Right atrium auricular region (tissue), 2 donors: ENCODE data around the gene TBC1D22B. TPM values are rescaled to one million over a fixed set of nuclear protein-coding genes. Genes with fewer than 3 reads are reported as not detected.

ENCODE experiments used
- DNase-seq: peaks from one replicate; pipeline ENCODE4 v3.0.0-alpha.2; 2019; ENCODE audit warnings: low spot score
- H3K27ac ChIP-seq, 2 donors: fragments of 200-600 bp; sonication (generic); 1 replicate in 1 of 2; 2 replicates in 1 of 2; pipeline ENCODE4 v1.5.1; 2016 to 2019
- H3K27me3 ChIP-seq, 2 donors: fragments of 200-600 bp; sonication (generic); one replicate each; pipeline versions ENCODE4 v1.5.1 to v1.6.0; 2017 to 2019
- H3K36me3 ChIP-seq: fragments of 200-600 bp; sonication (generic); one replicate; pipeline ENCODE4 v1.5.1; 2016
- H3K4me1 ChIP-seq, 2 donors: fragments of 200-600 bp; sonication (generic); one replicate each; pipeline versions ENCODE4 v1.5.1 to v1.6.0; 2017 to 2019
- H3K4me3 ChIP-seq, 2 donors: fragments of 200-600 bp; sonication (generic); 1 replicate in 1 of 2; 2 replicates in 1 of 2; pipeline ENCODE4 v1.5.1; 2017 to 2019; ENCODE audit warnings: mild to moderate bottlenecking in 1 of 2, moderate library complexity in 1 of 2
- H3K9me3 ChIP-seq, 2 donors: fragments of 200-600 bp; sonication (generic); one replicate each; pipeline ENCODE4 v1.5.1; 2019
- total RNA-seq, 2 donors: library from RNA; depleted of rRNA; stranded (reverse); fragments of >200 nt; gene quantifications; one replicate each; pipeline ENCODE4 v1.1.0, GENCODE V29; 2016
- TF ChIP-seq, protein P1 (sequence below), 2 donors: fragments of 200-600 bp; sonication (generic); IDR thresholded peaks; one replicate each; pipeline ENCODE4 v1.5.1; 2019; ENCODE audit warnings: antibody characterized with exemption in 2 of 2

The TBC1D22B gene
- total RNA-seq, 2 donors from 2014 or later: 7.5 to 9.8 TPM

DNA sequence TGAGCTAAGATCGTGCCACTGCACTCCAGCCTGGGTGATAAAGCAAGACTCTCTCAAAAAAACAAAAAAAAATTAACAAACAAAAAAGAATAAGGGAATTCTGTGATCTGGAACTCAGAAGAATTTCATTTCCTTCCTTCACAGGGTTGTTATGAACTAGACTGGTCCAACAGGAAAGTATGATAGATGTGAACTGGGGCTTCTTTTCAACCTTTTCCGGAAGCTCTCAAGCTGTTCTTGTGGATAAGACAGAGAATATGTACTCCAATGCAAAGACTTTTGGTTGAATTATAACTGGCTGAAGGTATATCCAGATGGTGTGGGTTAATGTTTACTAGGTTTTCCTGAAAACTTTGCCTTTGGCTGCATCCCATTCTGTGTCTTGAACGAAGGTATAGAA lies 101.5 kb downstream of the TBC1D22B start:
- no peak overlapping the region for H3K4me3 ChIP-seq
- H3K27me3 ChIP-seq: no peaks in the 10 kb centered on the region
- TF ChIP-seq, protein P1, sequence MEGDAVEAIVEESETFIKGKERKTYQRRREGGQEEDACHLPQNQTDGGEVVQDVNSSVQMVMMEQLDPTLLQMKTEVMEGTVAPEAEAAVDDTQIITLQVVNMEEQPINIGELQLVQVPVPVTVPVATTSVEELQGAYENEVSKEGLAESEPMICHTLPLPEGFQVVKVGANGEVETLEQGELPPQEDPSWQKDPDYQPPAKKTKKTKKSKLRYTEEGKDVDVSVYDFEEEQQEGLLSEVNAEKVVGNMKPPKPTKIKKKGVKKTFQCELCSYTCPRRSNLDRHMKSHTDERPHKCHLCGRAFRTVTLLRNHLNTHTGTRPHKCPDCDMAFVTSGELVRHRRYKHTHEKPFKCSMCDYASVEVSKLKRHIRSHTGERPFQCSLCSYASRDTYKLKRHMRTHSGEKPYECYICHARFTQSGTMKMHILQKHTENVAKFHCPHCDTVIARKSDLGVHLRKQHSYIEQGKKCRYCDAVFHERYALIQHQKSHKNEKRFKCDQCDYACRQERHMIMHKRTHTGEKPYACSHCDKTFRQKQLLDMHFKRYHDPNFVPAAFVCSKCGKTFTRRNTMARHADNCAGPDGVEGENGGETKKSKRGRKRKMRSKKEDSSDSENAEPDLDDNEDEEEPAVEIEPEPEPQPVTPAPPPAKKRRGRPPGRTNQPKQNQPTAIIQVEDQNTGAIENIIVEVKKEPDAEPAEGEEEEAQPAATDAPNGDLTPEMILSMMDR (IDR thresholded peaks at IDR 0.05): no peak
- no peaks in the 10 kb centered on the region for H3K9me3 ChIP-seq
- H3K36me3 ChIP-seq: peaks cover 22% of the 10 kb centered on the region
- no peak for DNase-seq
- H3K27ac ChIP-seq: no peak overlapping the region
- H3K4me1 ChIP-seq: peaks cover 0 to 32% of the 10 kb centered on the region in 2 donors

GRCh38 chr6:37362101-37362828 lies 104.7 kb downstream of the TBC1D22B start:
- no peaks in the 10 kb centered on the region for H3K27me3 ChIP-seq
- TF ChIP-seq, protein P1 (IDR thresholded peaks at IDR 0.05): no peak
- DNase-seq: no peak

DNA sequence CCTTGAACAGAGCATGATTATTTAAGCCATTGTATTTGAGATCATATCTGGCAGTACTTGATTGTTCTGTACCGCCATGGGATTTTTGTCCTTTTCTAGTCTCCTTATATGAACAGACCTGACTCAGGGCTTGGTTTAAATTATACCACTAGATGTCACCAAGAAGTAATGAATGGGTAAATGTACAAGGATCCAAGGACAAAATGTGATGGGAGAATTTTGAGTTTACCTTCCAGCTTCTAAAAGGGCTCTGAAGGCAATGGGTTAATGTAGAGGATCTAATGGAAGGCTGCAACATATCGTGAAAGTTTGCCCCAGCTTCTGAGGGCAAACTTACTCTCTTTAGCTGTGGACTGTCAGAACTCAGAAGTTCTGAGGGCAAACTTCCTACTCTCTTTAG lies 108.2 kb downstream of the TBC1D22B start:
- Histone ChIP-seq H3K27ac (peak overlapping the region in 1 of 2 donors; percentile 6), H3K36me3 (peaks cover 31% of the 10 kb centered on the region), H3K4me1 (peaks cover 0 to 52% of the 10 kb centered on the region in 2 donors)

More at GRCh38 chr6:37362101-37362828, 104.7 kb downstream of the TBC1D22B start:
- Histone ChIP-seq H3K4me1 (peaks cover 0 to 33% of the 10 kb centered on the region in 2 donors), H3K27ac (no peak overlapping the region), H3K9me3 (no peaks in the 10 kb centered on the region), H3K36me3 (peaks cover 22% of the 10 kb centered on the region), H3K4me3 (no peak overlapping the region)

DNA sequence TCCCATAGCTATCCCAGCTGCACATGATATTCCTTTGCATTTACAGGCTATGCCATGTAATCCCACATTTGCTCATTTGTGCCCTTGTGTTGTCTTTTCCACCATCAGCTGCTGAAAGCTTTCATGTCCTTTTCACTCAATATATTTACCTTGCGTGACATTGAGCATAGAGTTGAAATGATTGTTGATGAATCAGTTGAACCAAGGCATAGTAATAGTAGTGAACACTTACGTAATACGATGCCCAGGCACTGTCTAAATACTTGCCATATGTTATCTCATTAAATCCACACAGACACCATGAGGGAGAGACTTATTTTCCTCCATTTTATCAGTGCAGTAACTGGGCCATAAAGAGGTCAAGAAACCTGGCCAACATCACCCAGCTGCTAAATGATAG lies 109.3 kb downstream of the TBC1D22B start:
- no peaks in the 10 kb centered on the region for H3K27me3 ChIP-seq
- DNase-seq: no peak
- no peaks in the 10 kb centered on the region for H3K9me3 ChIP-seq
- TF ChIP-seq, protein P1 (IDR thresholded peaks at IDR 0.05): no peak
- H3K4me1 ChIP-seq: peaks cover 0 to 60% of the 10 kb centered on the region in 2 donors
- H3K27ac ChIP-seq: no peak overlapping the region
- H3K36me3 ChIP-seq: peaks cover 20% of the 10 kb centered on the region
- H3K4me3 ChIP-seq: no peak overlapping the region

More for the DNA sequence above, 108.2 kb downstream of the TBC1D22B start:
- Histone ChIP-seq H3K4me3 (no peak overlapping the region), H3K27me3 (no peaks in the 10 kb centered on the region), H3K9me3 (no peaks in the 10 kb centered on the region)
- TF ChIP-seq, protein P1 (IDR thresholded peaks at IDR 0.05): peak in 1 of 2 donors; percentile 55
- DNase-seq: no peak

- TF ChIP-seq, protein P1 (IDR thresholded peaks at IDR 0.05): no peak
- peak overlapping the region in 1 of 2 donors; percentile 28 for H3K27ac ChIP-seq
- no peak overlapping the region for H3K4me3 ChIP-seq
- DNase-seq: no peak
- H3K27me3 ChIP-seq: no peaks in the 10 kb centered on the region
- H3K4me1 ChIP-seq: peaks cover 0 to 60% of the 10 kb centered on the region in 2 donors
- peaks cover 12% of the 10 kb centered on the region for H3K36me3 ChIP-seq
- H3K9me3 ChIP-seq: no peaks in the 10 kb centered on the region
Measured at GRCh38 chr6:37368961-37369320, 111.4 kb downstream of the TBC1D22B start.
